GM08714 (cell line): ENCODE measurements around the gene TIMM21.

Experiments
- H3K4me3 ChIP-seq: fragments of 200-500 bp; sonication (Bioruptor generic); 2 replicates; pipeline ENCODE4 v1.5.1; 2014; ENCODE audit warnings: mild to moderate bottlenecking, low read length, inconsistent platforms
- ZNF274 ChIP-seq: IDR thresholded peaks from 2 replicates; pipeline ENCODE4 v1.6.1; 2012; ENCODE audit warnings: mild to moderate bottlenecking, low read depth, low read length

TIMM21 gene

GRCh38 chr18:74191577-74191976, 43.3 kb downstream of the TIMM21 start:
- TF ChIP-seq ZNF274 = no peak
- no peak overlapping the region for H3K4me3 ChIP-seq

- no peak overlapping the region for H3K4me3 ChIP-seq
- no peak for TF ChIP-seq ZNF274
Measured at GRCh38 chr18:74194691-74195090, 46.4 kb downstream of the TIMM21 start.

GRCh38 chr18:74196220-74197119, 48.1 kb downstream of the TIMM21 start:
- no peak for TF ChIP-seq ZNF274
- no peak overlapping the region for H3K4me3 ChIP-seq

- no peak overlapping the region for H3K4me3 ChIP-seq
- TF ChIP-seq ZNF274 = no peak
Measured at GRCh38 chr18:74197705-74198341, 49.5 kb downstream of the TIMM21 start.

- no peak overlapping the region for H3K4me3 ChIP-seq
- TF ChIP-seq ZNF274 = no peak
Measured at GRCh38 chr18:74198453-74198852, 50.1 kb downstream of the TIMM21 start.

- no peak for TF ChIP-seq ZNF274
- no peak overlapping the region for H3K4me3 ChIP-seq
Measured at GRCh38 chr18:74200780-74201179, 52.5 kb downstream of the TIMM21 start.

GRCh38 chr18:74203811-74204210, 55.5 kb downstream of the TIMM21 start:
- no peak for TF ChIP-seq ZNF274
- no peak overlapping the region for H3K4me3 ChIP-seq

- H3K4me3 ChIP-seq = no peak overlapping the region
- TF ChIP-seq ZNF274 = no peak
Measured at GRCh38 chr18:74204526-74205152, 56.3 kb downstream of the TIMM21 start.
